PFSK-1 (cell line): ENCODE data around the gene RARA.

Experiments
- POLR2AphosphoS5 ChIP-seq: IDR thresholded peaks from 2 replicates; pipeline ENCODE4 v1.6.1; 2012; ENCODE audit warnings: low read depth, mild to moderate bottlenecking, control low read depth, low read length, moderate library complexity
- REST ChIP-seq, 2 experiments: IDR thresholded peaks; 2 replicates each; pipeline versions ENCODE4 v1.6.1 to v1.8.0; 2011 to 2012; ENCODE audit warnings: low read depth in 2 of 2, low read length in 2 of 2, control low read depth in 1 of 2, inconsistent platforms in 1 of 2, mild to moderate bottlenecking in 1 of 2, moderate library complexity in 1 of 2; ENCODE audit not compliant: insufficient read depth in 1 of 2
- SIN3A ChIP-seq: IDR thresholded peaks from 2 replicates; pipeline ENCODE4 v1.6.1; 2012; ENCODE audit warnings: mild to moderate bottlenecking, low read length, moderate library complexity, borderline replicate concordance; ENCODE audit not compliant: insufficient read depth
- TAF1 ChIP-seq: IDR thresholded peaks from 2 replicates; pipeline ENCODE4 v1.6.1; 2012; ENCODE audit warnings: low read length, control low read depth, borderline replicate concordance; ENCODE audit not compliant: insufficient read depth

- TF ChIP-seq POLR2AphosphoS5 (no peak), REST (IDR thresholded peaks at IDR 0.05; ENCODE audit: insufficient read depth in 1 of 2, low read depth in 2 of 2, low read length in 2 of 2) (no peak), SIN3A (no peak), TAF1 (no peak)
Measured at GRCh38 chr17:40369923-40370322, 60.9 kb downstream of the RARA start.
